GM21526 (cell line): ENCODE measurements around the gene TMEM97.

Source experiments
- ATAC-seq: cut with Tn5 transposase; IDR thresholded peaks from one replicate; pipeline ENCODE4 v1.9.1; 2021; ENCODE audit warnings: moderate library complexity; ENCODE audit not compliant: unreplicated experiment, low FRiP score

The TMEM97 gene

GRCh38 chr17:28315846-28316705 is 2.9 kb upstream of the TMEM97 start:
- no peak for ATAC-seq

DNA sequence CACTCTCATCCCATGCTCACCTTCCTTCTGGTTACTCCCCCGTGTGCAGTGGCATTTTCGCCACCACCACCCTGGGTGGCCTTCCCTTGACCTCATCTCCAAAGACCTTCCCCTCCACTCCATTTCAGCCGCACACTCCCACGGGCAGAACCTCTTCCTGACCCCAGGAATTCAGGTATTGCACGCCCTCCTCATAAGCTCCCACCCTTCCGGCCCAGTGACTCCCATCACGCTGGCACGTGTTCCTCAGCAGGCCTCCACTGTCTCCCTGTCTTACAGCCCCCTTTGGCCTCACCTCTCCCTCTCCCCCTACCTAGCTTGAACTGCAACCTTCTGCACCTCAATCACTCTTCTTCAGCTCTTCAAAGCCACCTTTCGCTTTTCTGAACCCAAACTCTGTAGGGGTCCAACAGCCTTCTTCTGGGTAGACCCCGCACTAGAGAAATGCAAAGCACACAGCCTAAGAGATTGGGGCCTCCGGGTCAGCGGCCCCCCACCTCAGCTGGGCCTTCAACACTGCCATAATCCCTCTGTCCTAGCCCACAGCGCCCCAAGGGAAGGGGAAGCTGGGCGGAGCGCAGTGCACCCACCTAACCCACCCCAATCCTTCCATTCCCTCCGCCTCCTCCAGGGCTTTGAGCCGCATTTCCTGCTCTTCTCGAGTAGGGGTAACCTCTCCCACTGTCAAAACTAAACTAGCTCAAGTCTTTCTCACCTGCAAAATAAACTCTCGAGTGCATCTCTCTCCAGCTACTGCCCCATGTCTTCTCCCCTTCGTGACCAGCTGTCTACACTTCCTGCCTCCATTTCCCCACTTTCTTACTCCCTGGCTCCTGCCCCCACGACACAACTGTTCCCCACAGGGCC is 1.7 kb upstream of the TMEM97 start:
- ATAC-seq: no peak

DNA sequence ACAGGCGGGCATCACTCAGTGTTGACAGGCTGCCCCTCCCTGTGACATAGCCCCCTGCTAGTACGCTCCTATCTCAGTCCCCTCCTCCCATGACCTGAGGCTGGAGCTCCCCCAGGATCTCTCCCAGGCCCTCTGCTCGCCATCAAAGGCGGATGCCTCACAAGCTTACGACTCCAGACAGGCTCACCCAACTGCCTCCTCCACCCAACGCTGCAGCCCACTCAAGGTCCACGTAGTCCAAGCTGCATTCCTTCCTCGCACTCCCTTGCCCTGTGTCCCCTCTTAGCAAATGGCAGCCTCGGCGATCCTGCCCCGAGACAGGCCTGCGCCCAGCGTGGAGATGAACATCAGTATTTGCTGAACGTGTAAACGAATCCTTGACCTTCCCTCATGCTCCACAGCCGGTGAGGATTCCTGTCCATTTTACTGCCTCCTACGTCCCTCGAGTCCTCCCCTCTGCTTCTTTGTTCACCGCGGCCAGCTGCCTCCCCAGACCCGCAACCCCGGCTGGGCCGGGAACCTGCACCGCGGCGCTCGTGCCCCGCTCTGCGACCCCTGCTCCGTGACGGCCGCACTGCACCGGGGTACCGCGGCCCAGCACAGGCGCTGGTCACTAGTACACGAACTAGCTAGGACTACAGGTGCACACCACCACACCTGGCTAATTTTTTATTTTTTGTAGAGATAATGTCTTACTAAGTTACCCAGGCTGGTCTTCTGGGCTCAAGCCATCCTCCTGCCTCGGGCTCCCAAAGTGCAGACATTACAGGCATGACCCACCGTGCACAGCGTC is 838 bp upstream of the TMEM97 start:
- ATAC-seq: peak; percentile 15

GRCh38 chr17:28319598-28319935 is 567 bp downstream of the TMEM97 start:
- no peak for ATAC-seq

DNA sequence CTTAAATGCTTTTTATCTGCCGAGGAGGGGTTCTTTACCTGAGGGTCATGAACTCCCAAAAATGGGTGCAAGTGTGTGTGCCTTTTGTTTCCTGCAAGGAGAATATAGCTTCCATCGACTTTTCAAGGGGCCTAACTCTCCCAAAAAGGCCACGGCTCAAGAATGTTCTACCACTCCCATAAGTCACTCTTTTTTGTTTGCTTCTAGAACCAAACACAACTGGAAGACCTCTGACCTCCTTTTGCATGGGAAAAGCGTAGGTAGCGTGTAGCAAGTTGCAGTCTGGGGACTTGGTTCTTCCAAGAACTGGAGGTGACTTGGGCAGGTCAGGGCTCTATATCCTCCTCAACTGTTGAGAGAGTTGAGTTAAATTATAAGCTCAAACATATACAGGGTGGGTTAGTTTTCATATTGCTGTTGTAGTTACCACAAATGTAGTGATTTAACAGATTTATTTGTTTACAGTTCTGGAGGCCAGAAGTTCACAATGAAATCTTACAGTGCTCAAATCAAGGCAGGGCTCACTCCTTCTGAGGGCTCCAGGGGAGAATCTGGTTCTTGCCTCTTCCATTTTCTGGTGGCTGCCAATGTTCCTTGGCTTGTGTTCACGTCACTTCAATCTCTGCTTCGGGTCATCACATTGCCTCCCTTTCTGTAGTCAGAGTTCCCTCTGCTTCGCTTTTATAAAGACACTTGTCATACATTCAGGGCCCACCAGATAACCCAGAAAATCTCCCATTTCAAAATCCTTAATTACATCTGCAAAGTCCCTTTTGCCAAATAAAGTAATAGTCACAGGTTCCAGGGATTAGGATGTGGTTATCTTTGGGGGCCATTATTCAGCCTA is 1.4 kb downstream of the TMEM97 start:
- ATAC-seq: no peak

- no peak for ATAC-seq
Measured at GRCh38 chr17:28324267-28324745, 5.3 kb downstream of the TMEM97 start.

DNA sequence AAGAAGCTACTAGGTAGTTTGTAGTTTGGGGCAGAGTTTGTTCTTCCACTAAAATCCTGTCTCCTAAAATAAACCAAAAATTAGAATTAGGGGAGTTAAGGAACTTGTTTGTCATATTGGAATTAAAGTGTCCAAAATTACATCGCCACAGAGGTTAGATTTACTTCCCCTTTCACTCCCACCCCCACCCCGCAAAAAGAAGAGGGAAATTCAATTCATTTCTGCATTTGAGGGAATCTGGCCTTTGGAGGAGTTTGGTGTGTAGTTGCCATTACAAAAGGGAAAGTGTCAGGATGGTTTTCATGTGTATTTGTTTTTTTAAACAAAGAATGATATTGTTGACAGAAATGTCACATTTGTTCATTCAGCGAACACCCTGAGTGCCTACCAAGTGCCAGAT is 5.8 kb downstream of the TMEM97 start:
- ATAC-seq: no peak

DNA sequence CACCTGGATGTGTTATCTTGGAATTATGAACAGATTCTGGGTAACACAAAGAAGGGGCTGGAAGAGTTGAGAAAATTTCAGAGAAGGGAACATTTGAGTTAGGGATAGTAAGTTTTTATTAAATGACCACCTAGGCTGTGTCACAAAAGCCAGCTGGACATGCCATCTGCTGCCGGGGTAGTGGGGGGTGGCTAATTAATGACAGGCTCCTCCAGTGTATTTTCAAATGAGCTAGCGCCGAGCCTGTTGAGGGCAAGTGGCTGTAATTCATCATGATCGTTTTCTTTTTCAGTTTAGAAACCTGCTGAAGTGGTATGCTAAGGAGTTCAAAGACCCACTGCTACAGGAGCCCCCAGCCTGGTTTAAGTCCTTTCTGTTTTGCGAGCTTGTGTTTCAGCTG is 6.2 kb downstream of the TMEM97 start:
- no peak for ATAC-seq

DNA sequence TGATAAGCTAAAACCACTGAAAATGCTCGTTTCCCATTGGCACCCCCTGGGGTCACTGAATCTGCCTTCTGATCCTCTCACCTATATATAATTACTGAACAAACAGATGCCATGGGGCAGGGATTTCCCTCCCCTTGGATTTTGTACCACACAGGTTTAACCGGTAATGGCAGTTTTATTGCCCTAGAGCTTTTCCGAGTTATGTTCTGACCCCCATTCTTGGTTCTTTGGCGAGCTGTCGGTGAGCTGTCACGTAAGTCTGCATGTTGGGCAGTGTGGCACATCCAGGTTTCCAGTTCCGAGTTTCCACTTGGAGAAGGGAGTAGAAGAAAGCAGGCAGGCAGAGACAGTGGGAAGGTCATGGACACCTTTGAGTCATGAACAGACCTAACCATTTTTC is 7.1 kb downstream of the TMEM97 start:
- ATAC-seq: no peak

GRCh38 chr17:28327031-28327607 is 8.1 kb downstream of the TMEM97 start:
- ATAC-seq: no peak

- no peak for ATAC-seq
Measured at GRCh38 chr17:28327709-28328108, 8.7 kb downstream of the TMEM97 start.

DNA sequence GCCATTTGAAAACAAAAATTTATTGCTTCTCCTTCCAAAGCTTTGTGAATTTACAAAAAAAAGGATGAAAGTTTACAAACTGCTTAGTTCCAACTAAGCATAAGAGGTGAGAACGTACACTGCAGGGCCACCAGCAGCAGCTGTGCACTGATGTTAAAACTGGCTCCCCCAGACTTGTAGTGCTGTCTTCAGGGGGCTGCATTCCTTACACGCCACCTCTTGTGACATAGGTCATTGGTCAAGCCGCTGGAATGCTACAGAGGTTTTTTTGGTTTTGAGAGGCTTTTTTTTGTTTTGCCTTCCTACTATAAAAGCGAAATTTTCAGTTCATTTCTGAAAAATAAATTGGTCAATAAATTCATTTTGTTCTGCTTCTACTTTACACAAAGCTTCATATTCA is 9.3 kb downstream of the TMEM97 start:
- no peak for ATAC-seq

DNA sequence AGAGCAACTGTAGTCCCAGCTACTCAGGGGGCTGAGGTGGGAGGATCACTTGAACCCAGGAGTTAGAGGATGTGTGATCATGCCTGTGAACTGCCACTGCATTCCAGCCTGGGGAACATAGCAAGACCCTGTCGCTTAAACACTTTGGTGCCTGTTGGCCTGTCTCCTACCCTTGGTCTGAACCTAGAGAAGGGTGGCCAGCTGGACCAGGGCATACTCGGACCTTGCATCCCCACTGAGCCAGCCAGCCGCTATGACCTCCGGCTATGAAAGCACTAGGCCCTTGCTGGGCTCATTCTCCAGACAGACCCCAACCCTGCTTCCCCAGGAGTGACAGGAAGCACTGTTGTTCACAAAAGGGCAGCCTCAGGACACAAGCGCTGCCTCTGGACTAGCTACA is 11.7 kb downstream of the TMEM97 start:
- no peak for ATAC-seq

- ATAC-seq: no peak
Measured at GRCh38 chr17:28331891-28332420, 13.0 kb downstream of the TMEM97 start.

DNA sequence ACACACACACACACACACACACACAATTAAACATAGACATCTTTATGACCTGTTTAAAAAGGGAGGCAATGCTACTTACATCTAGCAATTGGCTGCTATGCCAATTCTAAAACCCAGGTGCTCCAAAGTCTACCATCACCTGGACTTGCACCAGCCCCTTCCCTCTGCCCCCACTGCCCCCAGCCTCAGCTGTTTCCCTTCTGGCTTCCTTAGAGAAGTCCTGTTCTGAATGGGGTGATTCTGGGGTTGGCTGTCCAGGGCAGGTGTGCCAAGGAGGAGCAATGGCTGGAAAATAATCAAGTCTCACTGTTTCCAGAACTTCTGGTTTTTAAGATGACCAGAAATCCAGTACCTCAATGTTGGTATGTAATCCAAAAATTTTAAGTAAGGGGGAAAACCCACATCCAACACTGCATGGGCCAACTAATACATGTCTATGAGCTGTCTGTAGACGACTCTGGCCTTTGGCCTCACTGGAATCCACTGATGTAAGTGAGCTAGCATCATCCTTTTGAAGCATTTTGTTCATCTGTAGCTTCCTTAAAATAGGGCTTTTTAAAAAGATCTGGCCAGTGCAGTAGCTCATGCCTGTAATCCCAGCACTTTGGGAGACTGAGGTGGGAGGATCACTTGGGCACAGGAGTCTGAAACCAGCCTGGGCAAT is 14.2 kb downstream of the TMEM97 start:
- no peak for ATAC-seq

DNA sequence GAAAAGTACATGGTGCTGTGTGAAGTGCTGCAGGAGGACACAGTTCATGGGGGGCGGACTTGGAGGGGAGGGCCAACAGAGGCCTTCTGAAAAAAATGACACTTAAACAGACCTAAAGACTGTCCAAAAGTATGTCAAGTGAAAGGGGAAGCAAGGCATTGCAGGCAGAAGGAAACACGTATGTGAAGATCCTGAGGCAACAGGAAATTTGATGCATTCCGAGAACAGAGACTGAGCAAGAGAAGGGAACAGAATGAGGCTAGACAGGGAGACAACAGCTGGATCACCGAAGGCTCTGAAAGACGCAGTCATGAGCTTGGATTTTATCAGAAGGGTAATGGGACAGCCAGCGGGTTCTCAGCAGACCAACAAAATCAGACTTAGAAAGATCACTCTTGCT is 15.2 kb downstream of the TMEM97 start:
- ATAC-seq: no peak

GRCh38 chr17:28334666-28335200 is 15.7 kb downstream of the TMEM97 start:
- no peak for ATAC-seq

- ATAC-seq: peak; percentile 93
Measured at GRCh38 chr17:28335201-28335958, 16.4 kb downstream of the TMEM97 start, which contains the start of the genes IFT20 and TNFAIP1. TSS of gene IFT20 (minus strand) at chr17:28335472. CDS start at chr17:28331985, 3,487 bp downstream. TSS of gene TNFAIP1 (plus strand) at chr17:28335761. CDS start at chr17:28339522, 3,761 bp downstream.
